Measurements from ENCODE around the gene ALDH3A2.

- no peak for TF ChIP-seq POLR2A (IDR thresholded peaks at IDR 0.05)
- no peak for TF ChIP-seq CTCF (IDR thresholded peaks at IDR 0.05)
- TF ChIP-seq POLR2AphosphoS5 (IDR thresholded peaks at IDR 0.05), result no peak
Observed at GRCh38 chr17:19644493-19645210, 3.9 kb upstream of the ALDH3A2 start.
